HepG2 (cell line): ENCODE results near the gene ALDOA. TPM values are rescaled to one million over a fixed set of nuclear protein-coding genes. Genes with fewer than 3 reads are reported as not detected.

ENCODE experiments used
- ATAC-seq: fragments of 200-7000 bp; cut with Tn5 transposase; 3 replicates; pipeline ENCODE4 v1.9.1; 2020; ENCODE audit warnings: mild to moderate bottlenecking, moderate library complexity
- BruUV-seq: library from RNA; stranded (reverse); fragments of 400-500 nt; replicated peaks from 2 replicates; lab custom pipeline; 2021; lab: Mats Ljungman, UMichigan
- CTCF ChIA-PET: fragments of 300-600 bp; formaldehyde crosslinking; extraction: SDS; loops from one replicate; lab custom pipeline; 2021; ENCODE audit warnings: low total read pairs, inconsistent platforms, low intra/inter-chr PET ratio; lab: Yijun Ruan, JAX
- POLR2A ChIA-PET: fragments of 350-600 bp; sonication (Branson Sonifier 250); formaldehyde crosslinking; loops from one replicate; lab custom pipeline; 2020; ENCODE audit warnings: antibody characterized with exemption, inconsistent platforms; lab: Yijun Ruan, JAX
- DNase-seq: peaks from one replicate; pipeline ENCODE4 v3.0.0-alpha.2; 2015; ENCODE audit warnings: low spot score
- FAIRE-seq: peaks from 3 replicates; lab custom pipeline; 2011; peaks lifted over from hg19 to GRCh38; lab: Jason Lieb, UNC
- H2AFZ ChIP-seq: one replicate; pipeline ENCODE4 v1.6.1; 2011; ENCODE audit warnings: low read length, inconsistent platforms
- H3K27ac ChIP-seq: fragments of 300-600 bp; 3 replicates; pipeline ENCODE4 v1.8.0; 2011; ENCODE audit warnings: mixed run types, mild to moderate bottlenecking, mixed read lengths, low read length, inconsistent platforms; ENCODE audit not compliant: insufficient read depth; ENCODE audit errors: extremely low read length
- H3K27me3 ChIP-seq, 2 experiments: fragments of 200-600 bp in 1 of 2; 2 replicates in 1 of 2; 3 replicates in 1 of 2; pipeline versions ENCODE4 v1.6.0 to v1.8.0; 2011; ENCODE audit warnings: low read length in 2 of 2, mild to moderate bottlenecking in 2 of 2, moderate library complexity in 2 of 2, inconsistent platforms in 1 of 2; ENCODE audit not compliant: insufficient read depth in 2 of 2, control insufficient read depth in 1 of 2
- H3K36me3 ChIP-seq, 2 experiments: fragments of 200-600 bp in 1 of 2; replicated peaks in 1 of 2; 2 replicates in 1 of 2; 3 replicates in 1 of 2; pipeline versions ENCODE4 v1.5.1 to v1.8.0; 2011; ENCODE audit warnings: low read length in 2 of 2, inconsistent platforms in 1 of 2; ENCODE audit not compliant: insufficient read depth in 2 of 2, control insufficient read depth in 1 of 2
- H3K4me1 ChIP-seq: 2 replicates; pipeline ENCODE4 v1.5.1; 2012; ENCODE audit warnings: low read length, inconsistent platforms; ENCODE audit not compliant: insufficient read depth
- H3K4me2 ChIP-seq: 2 replicates; pipeline ENCODE4 v1.6.0; 2011; ENCODE audit warnings: low read depth, low read length, inconsistent platforms
- H3K4me3 ChIP-seq, 3 experiments: fragments of 200-600 bp in 1 of 3; sonication (generic), shearing (Covaris generic) in 1 of 3; replicated peaks in 1 of 3; 2 replicates each; pipeline ENCODE4 v1.5.1; 2011 to 2016; ENCODE audit warnings: low read length in 3 of 3, inconsistent platforms in 2 of 3, low read depth in 2 of 3, mild to moderate bottlenecking in 2 of 3, control low read depth in 1 of 3, mixed read lengths in 1 of 3; ENCODE audit not compliant: insufficient read depth in 1 of 3
- H3K79me2 ChIP-seq: one replicate; pipeline ENCODE4 v1.6.1; 2011; ENCODE audit warnings: low read length, inconsistent platforms; ENCODE audit not compliant: insufficient read depth
- H3K9ac ChIP-seq: 2 replicates; pipeline ENCODE4 v1.6.0; 2011; ENCODE audit warnings: mild to moderate bottlenecking, low read depth, low read length, inconsistent platforms; ENCODE audit not compliant: insufficient read depth
- H3K9me3 ChIP-seq: 2 replicates; pipeline ENCODE4 v1.5.1; 2012; ENCODE audit warnings: mild to moderate bottlenecking, low read length
- H4K20me1 ChIP-seq: 2 replicates; pipeline ENCODE4 v1.6.0; 2011; ENCODE audit warnings: inconsistent platforms, mild to moderate bottlenecking, low read length, moderate library complexity; ENCODE audit not compliant: insufficient read depth
- ATF5 ChIP-seq: sonication (generic); formaldehyde crosslinking; IDR thresholded peaks from 2 replicates; pipeline ENCODE4 v1.4.0; 2020; ENCODE audit warnings: mild to moderate bottlenecking, low read depth, missing genetic modification reagents
- POLR2A ChIP-seq, 2 experiments: IDR thresholded peaks; 2 replicates each; pipeline ENCODE4 v1.6.1; 2011; ENCODE audit warnings: low read depth in 2 of 2, low read length in 2 of 2, mild to moderate bottlenecking in 1 of 2, moderate library complexity in 1 of 2; ENCODE audit not compliant: insufficient read depth in 1 of 2
- RELA ChIP-seq: sonication (generic); formaldehyde crosslinking; IDR thresholded peaks from 2 replicates; pipeline ENCODE4 v1.4.0; 2020; ENCODE audit warnings: missing genetic modification reagents
- ZBTB2 ChIP-seq: sonication (generic); formaldehyde crosslinking; IDR thresholded peaks from 2 replicates; pipeline ENCODE4 v1.8.0; 2022; ENCODE audit warnings: low read depth, missing genetic modification reagents
- ZBTB34 ChIP-seq: sonication (generic); formaldehyde crosslinking; IDR thresholded peaks from 2 replicates; pipeline ENCODE4 v1.8.0; 2022; ENCODE audit warnings: mild to moderate bottlenecking, missing genetic modification reagents
- ZFP90 ChIP-seq: sonication (generic); formaldehyde crosslinking; IDR thresholded peaks from 2 replicates; pipeline ENCODE4 v1.8.0; 2022; ENCODE audit warnings: missing genetic modification reagents, mild to moderate bottlenecking, inconsistent platforms, borderline replicate concordance
- ZIK1 ChIP-seq: sonication (generic); formaldehyde crosslinking; IDR thresholded peaks from 2 replicates; pipeline ENCODE4 v1.5.0; 2020; ENCODE audit warnings: mild to moderate bottlenecking, low read depth, missing genetic modification reagents, borderline replicate concordance
- ZNF121 ChIP-seq: sonication (generic); formaldehyde crosslinking; IDR thresholded peaks from 2 replicates; pipeline ENCODE4 v1.5.0; 2020; ENCODE audit warnings: mild to moderate bottlenecking, missing genetic modification reagents
- ZNF20 ChIP-seq: sonication (generic); formaldehyde crosslinking; IDR thresholded peaks from 2 replicates; pipeline ENCODE4 v1.4.0; 2020; ENCODE audit warnings: mild to moderate bottlenecking, moderate library complexity, missing genetic modification reagents
- ZNF329 ChIP-seq: sonication (generic); formaldehyde crosslinking; IDR thresholded peaks from 2 replicates; pipeline ENCODE4 v1.9.0; 2021; ENCODE audit warnings: low read depth, mild to moderate bottlenecking, missing genetic modification reagents
- ZNF333 ChIP-seq: sonication (generic); formaldehyde crosslinking; IDR thresholded peaks from 2 replicates; pipeline ENCODE4 v1.4.0; 2020; ENCODE audit warnings: mild to moderate bottlenecking, missing genetic modification reagents, borderline replicate concordance
- ZNF362 ChIP-seq: sonication (generic); formaldehyde crosslinking; IDR thresholded peaks from 2 replicates; pipeline ENCODE4 v1.4.0; 2020; ENCODE audit warnings: missing genetic modification reagents, mild to moderate bottlenecking, borderline replicate concordance
- ZNF44 ChIP-seq: sonication (generic); formaldehyde crosslinking; IDR thresholded peaks from 2 replicates; pipeline ENCODE4 v1.5.1; 2020; ENCODE audit warnings: mild to moderate bottlenecking, missing genetic modification reagents
- ZNF503 ChIP-seq: sonication (generic); formaldehyde crosslinking; IDR thresholded peaks from 2 replicates; pipeline ENCODE4 v1.4.0; 2020; ENCODE audit warnings: missing genetic modification reagents
- WGBS: methylation state at CpG from one replicate; pipeline ENCODE4 v1.1.6; 2017; ENCODE audit warnings: low lambda C conversion rate; 5-methylcytosine and 5-hydroxymethylcytosine counted together
- in situ Hi-C: cut with HindIII; loops from 2 replicates; pipeline ENCODE4 v1.10.0; 2017; ENCODE audit warnings: low pct_unique_long_range_greater_than_20kb; ENCODE audit not compliant: extremely low pct_ligation_motif_present
- intact Hi-C: fragments of 100-400 bp; cut with micrococcal nuclease; formaldehyde crosslinking; loops from one replicate; pipeline ENCODE4 v1.10.0; 2022; ENCODE audit not compliant: unreplicated experiment
- polyA plus RNA-seq, 8 experiments: library from polyadenylated mRNA; depleted of rRNA in 3 of 8; stranded (reverse) in 7 of 8; unstranded in 1 of 8; fragments of >200 nt; fragmentation: Illumina TruSeq in 4 of 8; extraction: Trizol in 4 of 8; gene quantifications; 2 replicates each; pipeline versions ENCODE4 v1.2.1 to v1.2.3, GENCODE V29; 2011 to 2016; ENCODE audit warnings: low read depth in 4 of 8, missing spikeins in 1 of 8, mixed read lengths in 1 of 8; ENCODE audit not compliant: insufficient read depth in 1 of 8
- total RNA-seq, 5 experiments: library from RNA; depleted of rRNA; stranded (reverse); fragments of >200 nt; fragmentation: Illumina TruSeq; extraction: Trizol; gene quantifications; 2 replicates each; pipeline ENCODE4 v1.2.3, GENCODE V29; 2016; ENCODE audit warnings: low read depth in 1 of 5

The ALDOA gene
- total and polyA plus RNA-seq, 2 of the 13 experiments (the other 11 are each of a cell fraction or from before 2014, with no cell fraction given) = 925 to 1,884 TPM

GRCh38 chr16:30087181-30087898 lies 21.8 kb downstream of the ALDOA start (continued):
- no peak for TF ChIP-seq ZNF333
- no peak for TF ChIP-seq ZFP90 (CRISPR knock-in tag)
- peak; percentile 96 for TF ChIP-seq ZNF121 (CRISPR knock-in tag)
- TF ChIP-seq ATF5 (CRISPR knock-in tag) = no peak
- TF ChIP-seq ZIK1 = no peak
- no peak for TF ChIP-seq ZNF329 (CRISPR knock-in tag)
- no peak for TF ChIP-seq RELA (CRISPR knock-in tag)
- no peak for TF ChIP-seq ZNF362 (CRISPR knock-in tag)

- CTCF ChIA-PET = no interaction called here
- peak; percentile 2; the same call in 2 of the 3 replicates for ATAC-seq
- intact Hi-C loops (loop anchor here (10.0 kb wide), 1 partner anchor 566 kb away; the partner anchor contains the start of genes FBRS and PRR14), in situ Hi-C loops (loop anchor here (25.0 kb wide), 1 partner anchor 549 kb away; no protein-coding TSS in a partner anchor)
- Histone ChIP-seq H3K9me3 (no peaks in the 10 kb centered on the region), H3K36me3 (peaks cover 16 to 24% of the 10 kb centered on the region in 2 experiments; a peak in 4 of 5 replicates), H3K4me3 (peak overlapping the region in 2 of 3 experiments; percentile 15 to 61; a peak in 3 of 6 replicates), H3K9ac (no peak overlapping the region), H3K4me2 (peak overlapping the region; percentile 83), H2AFZ (no peak overlapping the region), H3K27me3 (no peaks in the 10 kb centered on the region), H3K27ac (no peak overlapping the region), H3K4me1 (peaks cover 51% of the 10 kb centered on the region), H4K20me1 (no peaks in the 10 kb centered on the region), H3K79me2 (no peaks in the 10 kb centered on the region)
- POLR2A ChIA-PET = interaction anchor here (0.9 to 6.0 kb wide), 4 partner anchors 9 to 24 kb away, joined by 4 to 120 read pairs (median 32); partner anchors contain the start of genes ALDOA and PPP4C
- BruUV-seq = no TSS peak
- peak; percentile 60 for FAIRE-seq
- DNase-seq = no peak
- 37% methylated on average over 10 of the region's 10 CpGs for WGBS
- no peak for TF ChIP-seq ZNF44 (CRISPR knock-in tag)
- TF ChIP-seq ZNF503 (CRISPR knock-in tag) = no peak
- 0 out of 4 replicates have a peak, but pooled peaks of 1 of the 2 experiments have one; percentile 19 for TF ChIP-seq POLR2A (IDR thresholded peaks at IDR 0.05; ENCODE audit: insufficient read depth in 1 of 2, low read depth in 2 of 2, low read length in 2 of 2)
- no peak for TF ChIP-seq ZNF20 (CRISPR knock-in tag)
- peak; percentile 32; the same call in 1 of the 2 replicates for TF ChIP-seq ZBTB2 (CRISPR knock-in tag)
- TF ChIP-seq ZBTB34 (CRISPR knock-in tag) = peak; percentile 45; the same call in 1 of the 2 replicates
Observed at GRCh38 chr16:30088237-30088831, 22.8 kb downstream of the ALDOA start.
